ENCODE data around the gene ITGA2. TPM values are rescaled to one million over a fixed set of nuclear protein-coding genes. Genes with fewer than 3 reads are reported as not detected.

Gene ITGA2
- total and polyA plus RNA-seq, 9 of the 15 experiments (the other 6 are each of a cell fraction or from before 2014, with no cell fraction given): 0.01 to 0.09 (median 0.03) TPM; not detected in 5

- no peak for FAIRE-seq
- CTCF ChIA-PET (ENCODE audit: low intra/inter-chr PET ratio): no interaction called here
- in situ Hi-C loops (cut with MboI) (no loop called here), intact Hi-C loops (cut with micrococcal nuclease) (no loop called here)
- Histone ChIP-seq H4K20me1 (replicated peaks; ENCODE audit: control insufficient read depth, insufficient read depth, low read length) (no peaks in the 10 kb centered on the region), H3K27ac (ENCODE audit: extremely low read depth, low read depth, low read length) (no peak overlapping the region), H2AFZ (ENCODE audit: low read depth, low read length) (no peak overlapping the region), H3K4me2 (ENCODE audit: insufficient read depth, low read length) (no peak overlapping the region), H3K9me3 (replicated peaks; ENCODE audit: control insufficient read depth, insufficient read depth, low read depth, low read length) (no peaks in the 10 kb centered on the region), H3K4me1 (replicated peaks in 1 of 2; ENCODE audit: control insufficient read depth in 2 of 2, insufficient read depth in 2 of 2, low read length in 2 of 2) (no peaks in the 10 kb centered on the region), H3K9me1 (ENCODE audit: control insufficient read depth, insufficient read depth, low read length) (no peaks in the 10 kb centered on the region), H3K36me3 (ENCODE audit: control insufficient read depth, insufficient read depth, low read length) (no peaks in the 10 kb centered on the region), H3K4me3 (no peak overlapping the region), H3K27me3 (ENCODE audit: control insufficient read depth in 2 of 2, insufficient read depth in 2 of 2, low read length in 2 of 2) (peaks cover 0 to 4% of the 10 kb centered on the region in 2 experiments; a peak in 2 of 5 replicates), H3K79me2 (ENCODE audit: control insufficient read depth, insufficient read depth, low read length) (no peaks in the 10 kb centered on the region), H3K9ac (ENCODE audit: insufficient read depth in 1 of 2, low read depth in 2 of 2, low read length in 2 of 2) (no peak overlapping the region)
- POLR2A ChIA-PET: no interaction called here
- TF ChIP-seq ZNF23 (CRISPR knock-in tag; IDR thresholded peaks at IDR 0.05) (no peak), EZH2 (IDR thresholded peaks at IDR 0.05; ENCODE audit: borderline replicate concordance, low read depth, low read length) (no peak), ZFP30 (CRISPR knock-in tag; IDR thresholded peaks at IDR 0.05; ENCODE audit: borderline replicate concordance) (no peak), EHMT2 (IDR thresholded peaks at IDR 0.05) (no peak), MEIS2 (IDR thresholded peaks at IDR 0.05; ENCODE audit: partially characterized antibody) (peak; percentile 27), RFX1 (IDR thresholded peaks at IDR 0.05) (no peak), MLLT1 (IDR thresholded peaks at IDR 0.05) (no peak), FOXJ3 (CRISPR knock-in tag; IDR thresholded peaks at IDR 0.05) (no peak), PBX2 (CRISPR knock-in tag; IDR thresholded peaks at IDR 0.05; ENCODE audit: low read depth) (no peak), PBX2 (tag; conservative IDR thresholded peaks at IDR 0.05; ENCODE audit: low read depth) (peak; percentile 45; the same call in 1 of the 2 replicates), LEF1 (IDR thresholded peaks at IDR 0.05) (no peak), HMGXB4 (CRISPR knock-in tag; IDR thresholded peaks at IDR 0.05) (no peak), HEY1 (CRISPR knock-in tag; IDR thresholded peaks at IDR 0.05; ENCODE audit: borderline replicate concordance) (no peak), CHD2 (IDR thresholded peaks at IDR 0.05; ENCODE audit: low read depth, low read length) (no peak), SMAD4 (CRISPR knock-in tag; conservative IDR thresholded peaks at IDR 0.05) (no peak), ELK1 (CRISPR knock-in tag; IDR thresholded peaks at IDR 0.05) (no peak)
- ATAC-seq: no peak
- no TSS peak for BruUV-seq (replicated peaks)
- WGBS (ENCODE audit: insufficient coverage, low coverage, missing lambda C conversion rate): 0% methylated on average over 2 of the region's 2 CpGs
- no peak for DNase-seq (ENCODE audit: extremely low read depth in 1 of 4, low spot score in 3 of 4)
Observed at GRCh38 chr5:53073348-53073747, 84.2 kb downstream of the ITGA2 start.

Measured in K562 (cell line).